K562 (cell line): ENCODE measurements around the gene ZACN. TPM values are rescaled to one million over a fixed set of nuclear protein-coding genes. Genes with fewer than 3 reads are reported as not detected.

Source experiments
- ATF1 ChIP-seq, 2 experiments: fragments of 450-650 bp in 1 of 2; IDR thresholded peaks; 2 replicates each; pipeline ENCODE4 v1.6.1; 2016; ENCODE audit warnings: missing compliant biosample characterization in 1 of 2, missing genetic modification characterization in 1 of 2
- CXXC5 ChIP-seq: fragments of 250-450 bp; sonication (Bioruptor Pico); IDR thresholded peaks from 2 replicates; pipeline ENCODE4 v1.8.0; 2022; ENCODE audit warnings: inconsistent platforms, mild to moderate bottlenecking, moderate library complexity
- GABPA ChIP-seq: fragments of 200-800 bp; sonication (Bioruptor generic); conservative IDR thresholded peaks from 2 replicates; pipeline ENCODE4 v1.6.1; 2016; ENCODE audit warnings: low read depth, missing genetic modification characterization, missing compliant biosample characterization
- JUN ChIP-seq, 2 experiments: sonication (generic) in 1 of 2; formaldehyde crosslinking in 1 of 2; IDR thresholded peaks; 2 replicates each; pipeline versions ENCODE4 v1.6.1 to v1.8.0; 2012 to 2022; ENCODE audit warnings: borderline replicate concordance in 2 of 2, mild to moderate bottlenecking in 2 of 2, improper control_type of control experiment in 1 of 2, low read depth in 1 of 2, low read length in 1 of 2, missing genetic modification reagents in 1 of 2
- KLF10 ChIP-seq: fragments of 250-450 bp; sonication (Bioruptor Pico); IDR thresholded peaks from 2 replicates; pipeline ENCODE4 v1.6.1; 2021; ENCODE audit warnings: matching md5 sums
- PHTF2 ChIP-seq: fragments of 250-450 bp; sonication (Bioruptor Pico); IDR thresholded peaks from 2 replicates; pipeline ENCODE4 v1.5.0; 2021; ENCODE audit warnings: mild to moderate bottlenecking
- RUNX1 ChIP-seq: sonication (generic); IDR thresholded peaks from 2 replicates; pipeline ENCODE4 v1.6.1; 2016; ENCODE audit warnings: antibody characterized with exemption, low read depth
- TCF7 ChIP-seq: sonication (generic); IDR thresholded peaks from 2 replicates; pipeline ENCODE4 v1.6.1; 2016; ENCODE audit warnings: antibody characterized with exemption, borderline replicate concordance
- TSHZ1 ChIP-seq: fragments of 250-450 bp; sonication (Bioruptor Pico); IDR thresholded peaks from 2 replicates; pipeline ENCODE4 v1.4.0; 2020; ENCODE audit warnings: mild to moderate bottlenecking, moderate library complexity
- ZFP36 ChIP-seq: fragments of 150-350 bp; IDR thresholded peaks from 2 replicates; pipeline ENCODE4 v1.6.1; 2018; ENCODE audit warnings: low read length, low read depth; ENCODE audit not compliant: partially characterized antibody
- ZNF12 ChIP-seq: sonication (generic); formaldehyde crosslinking; IDR thresholded peaks from 2 replicates; pipeline ENCODE4 v1.4.0; 2020; ENCODE audit warnings: mild to moderate bottlenecking, missing genetic modification reagents
- ZNF3 ChIP-seq: fragments of 250-450 bp; sonication (Bioruptor Pico); IDR thresholded peaks from 2 replicates; pipeline ENCODE4 v1.5.0; 2021; ENCODE audit warnings: mild to moderate bottlenecking, moderate library complexity
- ZNF398 ChIP-seq: fragments of 250-450 bp; sonication (Bioruptor Pico); IDR thresholded peaks from 2 replicates; pipeline ENCODE4 v1.8.0; 2021; ENCODE audit warnings: moderate library complexity, mild to moderate bottlenecking, inconsistent platforms
- ZNF41 ChIP-seq: fragments of 250-450 bp; sonication (Bioruptor Pico); conservative IDR thresholded peaks from 2 replicates; pipeline ENCODE4 v1.4.0; 2020; ENCODE audit warnings: mild to moderate bottlenecking
- ZNF518B ChIP-seq: fragments of 250-450 bp; sonication (Bioruptor Pico); IDR thresholded peaks from 2 replicates; pipeline ENCODE4 v1.5.0; 2021; ENCODE audit warnings: mild to moderate bottlenecking, moderate library complexity
- ZNF79 ChIP-seq: fragments of 250-450 bp; sonication (Bioruptor Pico); IDR thresholded peaks from 2 replicates; pipeline ENCODE4 v1.4.0; 2020; ENCODE audit warnings: low read depth, mild to moderate bottlenecking, moderate library complexity
- polyA plus RNA-seq, 8 experiments: library from polyadenylated mRNA; depleted of rRNA in 4 of 8; stranded (reverse) in 5 of 8; unstranded in 3 of 8; fragments of >200 nt; fragmentation: Nextera tagmentation in 2 of 8; fragmentation: Illumina TruSeq in 1 of 8; extraction: Ambion mirVana in 2 of 8; extraction: Trizol in 1 of 8; gene quantifications; 2 replicates each; pipeline versions ENCODE4 v1.2.1 to v1.2.3, GENCODE V29; 2011 to 2014; ENCODE audit warnings: inconsistent platforms in 1 of 8, missing spikeins in 1 of 8
- total RNA-seq, 7 experiments: library from RNA; depleted of rRNA in 6 of 7; stranded (reverse); fragments of >200 nt in 6 of 7; fragmentation: Illumina TruSeq in 2 of 7; extraction: Trizol in 2 of 7; gene quantifications; 2 replicates each; pipeline versions ENCODE4 v1.2.1 to v1.2.3, GENCODE V29; 2011 to 2021; ENCODE audit warnings: low replicate concordance in 1 of 7

ZACN gene
- total and polyA plus RNA-seq, 9 of the 15 experiments (the other 6 are each of a cell fraction or from before 2014, with no cell fraction given), result 0.07 TPM; not detected in 8

GRCh38 chr17:76072148-76072858, 6.7 kb upstream of the ZACN start, which contains the start of gene SRP68 (continued):
- TF ChIP-seq ZNF12 (CRISPR knock-in tag), result 0 out of 2 replicates have a peak, but pooled peaks have one; percentile 74
- TF ChIP-seq ZNF41 (CRISPR knock-in tag), result no peak
- no peak for TF ChIP-seq TCF7
- TF ChIP-seq ATF1 (CRISPR knock-in tag; IDR thresholded peaks at IDR 0.05), result no peak
- TF ChIP-seq ATF1 (tag; IDR thresholded peaks at IDR 0.05), result peak; percentile 63
- no peak for TF ChIP-seq ZNF398 (CRISPR knock-in tag)
- TF ChIP-seq ZNF3 (CRISPR knock-in tag), result no peak
- TF ChIP-seq KLF10 (CRISPR knock-in tag), result no peak
- TF ChIP-seq CXXC5, result peak; percentile 59
- 0 out of 2 replicates have a peak, but pooled peaks have one; percentile 24 for TF ChIP-seq JUN (IDR thresholded peaks at IDR 0.05; ENCODE audit: borderline replicate concordance, low read depth, low read length)
- TF ChIP-seq JUN (CRISPR knock-in tag; IDR thresholded peaks at IDR 0.05; ENCODE audit: borderline replicate concordance), result 0 out of 2 replicates have a peak, but pooled peaks have one; percentile 14
- no peak for TF ChIP-seq PHTF2 (CRISPR knock-in tag)
- peak; percentile 9 for TF ChIP-seq ZFP36
- no peak for TF ChIP-seq TSHZ1 (CRISPR knock-in tag)
- TF ChIP-seq GABPA (tag), result no peak
- no peak for TF ChIP-seq ZNF79 (CRISPR knock-in tag)
- TF ChIP-seq RUNX1, result no peak
- TF ChIP-seq ZNF518B (CRISPR knock-in tag), result no peak
